HCT116 (cell line): ENCODE data around the gene SERHL2.

Source experiments
- EZH2 ChIP-seq: fragments of 200-600 bp; sonication (generic); IDR thresholded peaks from 2 replicates; pipeline ENCODE4 v1.6.1; 2017; ENCODE audit warnings: antibody characterized with exemption, mixed run types
- EZH2phosphoT487 ChIP-seq: fragments of 200-600 bp; IDR thresholded peaks from 2 replicates; pipeline ENCODE4 v1.6.1; 2018; ENCODE audit warnings: antibody characterized with exemption, borderline replicate concordance
- POLR2A ChIP-seq: IDR thresholded peaks from 2 replicates; pipeline ENCODE4 v1.7.0; 2011; ENCODE audit warnings: borderline replicate concordance; ENCODE audit not compliant: insufficient read depth, insufficient read length; ENCODE audit errors: extremely low read depth
- SIN3A ChIP-seq: IDR thresholded peaks from 2 replicates; pipeline ENCODE4 v1.6.1; 2012; ENCODE audit warnings: low read depth
- SP1 ChIP-seq: IDR thresholded peaks from 2 replicates; pipeline ENCODE4 v1.6.1; 2012; ENCODE audit warnings: low read depth
- ZNF274 ChIP-seq: fragments of 200-500 bp; sonication (Bioruptor generic); IDR thresholded peaks from 2 replicates; pipeline ENCODE4 v1.6.1; 2014; ENCODE audit warnings: mild to moderate bottlenecking, low read depth, low read length, inconsistent platforms

DNA sequence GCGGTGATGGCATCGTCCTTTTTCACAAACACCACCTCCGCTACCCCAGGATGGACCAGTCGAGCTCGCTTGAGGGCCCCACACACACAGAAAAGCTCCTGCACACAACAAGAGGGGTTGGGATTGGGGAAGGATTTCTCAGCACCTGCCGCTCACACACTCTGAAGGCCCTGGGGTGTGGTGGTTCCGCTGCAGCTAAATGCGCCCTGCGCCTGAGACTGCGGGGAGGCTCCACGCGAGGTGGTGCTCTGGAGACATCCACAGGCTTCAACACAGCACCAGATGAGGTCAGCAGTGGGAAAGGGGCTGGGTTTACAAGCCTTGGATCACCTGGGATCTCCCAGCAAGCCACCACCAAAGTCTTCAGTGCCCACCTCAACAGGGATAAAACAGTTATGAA, 38.2 kb downstream of the SERHL2 start:
- TF ChIP-seq EZH2 (no peak), SIN3A (no peak), SP1 (no peak), POLR2A (no peak), ZNF274 (no peak), EZH2phosphoT487 (no peak)
